ENCODE data around the gene ATPAF2. TPM values are rescaled to one million over a fixed set of nuclear protein-coding genes. Genes with fewer than 3 reads are reported as not detected.

ATPAF2 gene
- total RNA-seq, 2 donors from 2014 or later = 25.8 to 28.7 TPM

- Mint-ChIP-seq H3K9me3 (no peaks in the 10 kb centered on the region), H3K27ac (no peak overlapping the region), H3K27me3 (ENCODE audit: low read depth) (no peaks in the 10 kb centered on the region), H3K4me1 (ENCODE audit: low read depth) (peaks cover 34% of the 10 kb centered on the region), H3K36me3 (ENCODE audit: insufficient read depth in 2 of 2) (peaks cover 0 to 4% of the 10 kb centered on the region in 2 donors), H3K4me3 (no peak overlapping the region)
- DNase-seq (peak; percentile 62 to 65), ATAC-seq (replicated peaks in 1 of 2) (peak; percentile 64 to 73)
Observed at GRCh38 chr17:18033442-18034099, 5.4 kb downstream of the ATPAF2 start.

- Mint-ChIP-seq H3K27ac (no peak overlapping the region), H3K9me3 (no peaks in the 10 kb centered on the region), H3K27me3 (ENCODE audit: low read depth) (no peaks in the 10 kb centered on the region), H3K4me3 (no peak overlapping the region), H3K4me1 (ENCODE audit: low read depth) (peaks cover 19% of the 10 kb centered on the region), H3K36me3 (ENCODE audit: insufficient read depth in 2 of 2) (no peaks in the 10 kb centered on the region)
- ATAC-seq (replicated peaks in 1 of 2) (no peak), DNase-seq (no peak)
Observed at GRCh38 chr17:18031955-18032354, 7.0 kb downstream of the ATPAF2 start.

- Mint-ChIP-seq H3K27me3 (ENCODE audit: low read depth) (no peaks in the 10 kb centered on the region), H3K36me3 (ENCODE audit: insufficient read depth in 2 of 2) (no peaks in the 10 kb centered on the region), H3K4me1 (ENCODE audit: low read depth) (peaks cover 37% of the 10 kb centered on the region), H3K9me3 (no peaks in the 10 kb centered on the region), H3K4me3 (no peak overlapping the region), H3K27ac (no peak overlapping the region)
- DNase-seq (no peak), ATAC-seq (replicated peaks in 1 of 2) (no peak)
Observed at GRCh38 chr17:18028952-18029540, 9.9 kb downstream of the ATPAF2 start.

GRCh38 chr17:18028114-18028951 lies 10.6 kb downstream of the ATPAF2 start:
- H3K27ac Mint-ChIP-seq = no peak overlapping the region
- no peaks in the 10 kb centered on the region for H3K9me3 Mint-ChIP-seq
- no peaks in the 10 kb centered on the region for H3K36me3 Mint-ChIP-seq (ENCODE audit: insufficient read depth in 2 of 2)
- H3K4me3 Mint-ChIP-seq = no peak overlapping the region
- H3K4me1 Mint-ChIP-seq (ENCODE audit: low read depth) = peaks cover 30% of the 10 kb centered on the region
- H3K27me3 Mint-ChIP-seq (ENCODE audit: low read depth) = no peaks in the 10 kb centered on the region
- DNase-seq = no peak
- ATAC-seq (replicated peaks in 1 of 2) = no peak

- Mint-ChIP-seq H3K36me3 (ENCODE audit: insufficient read depth in 2 of 2) (no peaks in the 10 kb centered on the region), H3K4me1 (ENCODE audit: low read depth) (peaks cover 27% of the 10 kb centered on the region), H3K27ac (no peak overlapping the region), H3K27me3 (ENCODE audit: low read depth) (no peaks in the 10 kb centered on the region), H3K9me3 (no peaks in the 10 kb centered on the region), H3K4me3 (no peak overlapping the region)
- DNase-seq (no peak), ATAC-seq (replicated peaks in 1 of 2) (no peak)
Observed at GRCh38 chr17:18027280-18027679, 11.7 kb downstream of the ATPAF2 start.

- Mint-ChIP-seq H3K27me3 (ENCODE audit: low read depth) (no peaks in the 10 kb centered on the region), H3K36me3 (ENCODE audit: insufficient read depth in 2 of 2) (no peaks in the 10 kb centered on the region), H3K9me3 (no peaks in the 10 kb centered on the region), H3K27ac (peak overlapping the region; percentile 10), H3K4me1 (ENCODE audit: low read depth) (peaks cover 22% of the 10 kb centered on the region), H3K4me3 (peak overlapping the region; percentile 16 to 47)
- DNase-seq (peak; percentile 26 to 38), ATAC-seq (replicated peaks in 1 of 2) (peak; percentile 81 to 83)
Observed at GRCh38 chr17:18025945-18026776, 12.8 kb downstream of the ATPAF2 start.

GRCh38 chr17:18025241-18025944 lies 13.6 kb downstream of the ATPAF2 start:
- ATAC-seq (replicated peaks in 1 of 2) (peak; percentile 82 to 93), DNase-seq (peak; percentile 35 to 41)
- Mint-ChIP-seq H3K36me3 (ENCODE audit: insufficient read depth in 2 of 2) (no peaks in the 10 kb centered on the region), H3K9me3 (no peaks in the 10 kb centered on the region), H3K27ac (peak overlapping the region; percentile 10), H3K4me1 (ENCODE audit: low read depth) (peaks cover 22% of the 10 kb centered on the region), H3K27me3 (ENCODE audit: low read depth) (no peaks in the 10 kb centered on the region), H3K4me3 (peak overlapping the region; percentile 9 to 47)

- peaks cover 2% of the 10 kb centered on the region in 2 donors for H3K36me3 Mint-ChIP-seq (ENCODE audit: insufficient read depth in 2 of 2)
- DNase-seq = no peak
Observed at GRCh38 chr17:18021372-18021771, 17.6 kb downstream of the ATPAF2 start.

GRCh38 chr17:18020971-18021370 lies 18.0 kb downstream of the ATPAF2 start:
- DNase-seq = no peak
- Mint-ChIP-seq H3K27ac (no peak overlapping the region), H3K4me3 (no peak overlapping the region), H3K4me1 (ENCODE audit: low read depth) (peaks cover 13% of the 10 kb centered on the region), H3K36me3 (ENCODE audit: insufficient read depth in 2 of 2) (peaks cover 2% of the 10 kb centered on the region in 2 donors), H3K27me3 (ENCODE audit: low read depth) (no peaks in the 10 kb centered on the region), H3K9me3 (no peaks in the 10 kb centered on the region)
- no peak for ATAC-seq (replicated peaks in 1 of 2)

More at GRCh38 chr17:18021372-18021771, 17.6 kb downstream of the ATPAF2 start:
- no peak overlapping the region for H3K4me3 Mint-ChIP-seq
- no peak for ATAC-seq (replicated peaks in 1 of 2)
- H3K9me3 Mint-ChIP-seq = no peaks in the 10 kb centered on the region
- H3K4me1 Mint-ChIP-seq (ENCODE audit: low read depth) = peaks cover 17% of the 10 kb centered on the region
- H3K27ac Mint-ChIP-seq = no peak overlapping the region
- no peaks in the 10 kb centered on the region for H3K27me3 Mint-ChIP-seq (ENCODE audit: low read depth)

GRCh38 chr17:18019838-18020154 lies 19.2 kb downstream of the ATPAF2 start:
- Mint-ChIP-seq H3K4me3 (no peak overlapping the region), H3K9me3 (no peaks in the 10 kb centered on the region), H3K27me3 (ENCODE audit: low read depth) (no peaks in the 10 kb centered on the region), H3K36me3 (ENCODE audit: insufficient read depth in 2 of 2) (peaks cover 2% of the 10 kb centered on the region in 2 donors), H3K27ac (no peak overlapping the region), H3K4me1 (ENCODE audit: low read depth) (peaks cover under 1% of the 10 kb centered on the region)
- ATAC-seq (replicated peaks in 1 of 2) (no peak), DNase-seq (no peak)

- DNase-seq = no peak
- peaks cover 9% of the 10 kb centered on the region for H3K4me1 Mint-ChIP-seq (ENCODE audit: low read depth)
- H3K9me3 Mint-ChIP-seq = no peaks in the 10 kb centered on the region
- ATAC-seq (replicated peaks in 1 of 2) = no peak
- H3K27me3 Mint-ChIP-seq (ENCODE audit: low read depth) = no peaks in the 10 kb centered on the region
- no peak overlapping the region for H3K4me3 Mint-ChIP-seq
- H3K27ac Mint-ChIP-seq = no peak overlapping the region
- H3K36me3 Mint-ChIP-seq (ENCODE audit: insufficient read depth in 2 of 2) = peaks cover 2% of the 10 kb centered on the region in 2 donors
Observed at GRCh38 chr17:18018411-18018921, 20.5 kb downstream of the ATPAF2 start.

- Mint-ChIP-seq H3K4me3 (no peak overlapping the region), H3K9me3 (no peaks in the 10 kb centered on the region), H3K27ac (no peak overlapping the region), H3K4me1 (ENCODE audit: low read depth) (peaks cover 9% of the 10 kb centered on the region), H3K27me3 (ENCODE audit: low read depth) (no peaks in the 10 kb centered on the region), H3K36me3 (ENCODE audit: insufficient read depth in 2 of 2) (peaks cover 2% of the 10 kb centered on the region in 2 donors)
- no peak for DNase-seq
- no peak for ATAC-seq (replicated peaks in 1 of 2)
Observed at GRCh38 chr17:18017958-18018357, 21.0 kb downstream of the ATPAF2 start.
